ENCODE data around the gene INTS12.

- TF ChIP-seq EZH2 (IDR thresholded peaks at IDR 0.05; ENCODE audit: insufficient read depth, poor library complexity, severe bottlenecking) (no peak), EZH2phosphoT487 (IDR thresholded peaks at IDR 0.05; ENCODE audit: insufficient read depth, low read depth) (no peak)
These were observed 708 bp downstream of the INTS12 start for GRCh38 chr4:105707782-105708180.
